ENCODE data around the gene TFEB.

Gene TFEB

DNA sequence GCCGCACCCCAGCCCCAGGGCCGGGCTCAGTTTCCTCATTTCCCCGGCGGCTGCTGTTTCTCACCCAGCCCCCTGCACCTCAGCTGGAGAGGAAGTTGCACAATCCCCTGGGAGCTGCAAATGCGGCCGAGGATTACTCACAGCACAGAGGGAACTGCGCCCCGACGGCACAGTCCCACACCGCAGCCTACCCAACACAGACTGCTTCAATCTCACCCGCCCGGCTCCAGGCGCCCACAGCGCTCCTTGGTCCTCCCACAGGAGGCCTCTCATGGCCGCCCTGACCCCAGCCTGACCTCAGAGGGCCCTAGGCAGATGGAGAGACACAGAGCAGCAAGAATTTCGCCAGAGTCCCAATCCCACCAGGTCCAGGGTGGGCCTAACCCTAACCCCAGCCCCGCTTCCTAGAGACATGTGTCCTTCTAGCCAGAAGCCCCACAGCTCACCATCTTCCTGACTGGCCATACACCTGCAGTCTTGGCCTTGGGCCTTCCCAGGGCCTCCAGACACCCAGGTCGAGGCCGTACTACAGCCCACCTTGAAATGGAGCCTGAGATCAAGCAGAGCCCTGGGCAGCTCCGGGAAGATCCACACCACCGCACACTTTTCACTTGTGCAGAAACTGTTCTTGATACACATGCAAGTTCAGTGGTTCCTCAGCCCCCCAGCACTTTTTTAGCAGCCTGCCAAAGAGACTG is 11.7 kb downstream of the TFEB start:
- DNase-seq = peak; percentile 78
- Histone ChIP-seq H3K4me3 (ENCODE audit: low read depth, low read length) (no peak overlapping the region), H3K27ac (peak overlapping the region; percentile 4; the same call in 1 of the 2 replicates), H3K27me3 (ENCODE audit: insufficient read depth, low read depth, severe bottlenecking) (no peaks in the 10 kb centered on the region), H3K9me3 (ENCODE audit: severe bottlenecking) (no peaks in the 10 kb centered on the region), H3K36me3 (no peaks in the 10 kb centered on the region)
- TF ChIP-seq, protein P1, sequence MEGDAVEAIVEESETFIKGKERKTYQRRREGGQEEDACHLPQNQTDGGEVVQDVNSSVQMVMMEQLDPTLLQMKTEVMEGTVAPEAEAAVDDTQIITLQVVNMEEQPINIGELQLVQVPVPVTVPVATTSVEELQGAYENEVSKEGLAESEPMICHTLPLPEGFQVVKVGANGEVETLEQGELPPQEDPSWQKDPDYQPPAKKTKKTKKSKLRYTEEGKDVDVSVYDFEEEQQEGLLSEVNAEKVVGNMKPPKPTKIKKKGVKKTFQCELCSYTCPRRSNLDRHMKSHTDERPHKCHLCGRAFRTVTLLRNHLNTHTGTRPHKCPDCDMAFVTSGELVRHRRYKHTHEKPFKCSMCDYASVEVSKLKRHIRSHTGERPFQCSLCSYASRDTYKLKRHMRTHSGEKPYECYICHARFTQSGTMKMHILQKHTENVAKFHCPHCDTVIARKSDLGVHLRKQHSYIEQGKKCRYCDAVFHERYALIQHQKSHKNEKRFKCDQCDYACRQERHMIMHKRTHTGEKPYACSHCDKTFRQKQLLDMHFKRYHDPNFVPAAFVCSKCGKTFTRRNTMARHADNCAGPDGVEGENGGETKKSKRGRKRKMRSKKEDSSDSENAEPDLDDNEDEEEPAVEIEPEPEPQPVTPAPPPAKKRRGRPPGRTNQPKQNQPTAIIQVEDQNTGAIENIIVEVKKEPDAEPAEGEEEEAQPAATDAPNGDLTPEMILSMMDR (IDR thresholded peaks at IDR 0.05; ENCODE audit: low read depth, low read length) = no peak

DNA sequence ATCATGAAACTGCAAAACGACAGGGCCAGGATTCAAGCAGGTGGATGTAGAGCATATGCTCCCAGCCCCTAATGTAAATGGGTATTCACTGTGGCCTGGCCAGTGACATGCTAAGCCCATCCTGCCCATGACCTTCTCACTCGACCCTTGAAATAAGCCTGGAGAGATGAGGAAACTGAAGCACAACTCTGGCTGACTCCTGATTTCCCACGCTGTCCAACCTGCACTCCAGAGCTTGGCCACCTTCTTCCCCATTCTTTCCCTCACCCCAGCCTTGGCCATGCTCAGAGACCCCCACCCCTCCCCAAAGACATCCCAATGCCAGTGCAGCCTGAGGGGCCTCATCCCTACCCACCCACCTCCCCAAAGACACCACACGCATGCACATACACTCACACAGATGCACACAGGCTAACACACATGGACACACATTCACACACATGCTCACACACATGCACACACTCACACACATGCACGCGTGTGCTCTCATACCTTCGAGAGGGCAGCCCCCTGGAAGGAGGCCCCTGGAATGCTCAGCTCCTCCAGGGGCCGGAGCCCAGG is 12.4 kb downstream of the TFEB start:
- no peak overlapping the region for H3K4me3 ChIP-seq (ENCODE audit: low read depth, low read length)
- no peaks in the 10 kb centered on the region for H3K36me3 ChIP-seq
- H3K9me3 ChIP-seq (ENCODE audit: severe bottlenecking) = no peaks in the 10 kb centered on the region
- TF ChIP-seq, protein P1 (IDR thresholded peaks at IDR 0.05; ENCODE audit: low read depth, low read length) = no peak
- no peak overlapping the region for H3K27ac ChIP-seq
- no peaks in the 10 kb centered on the region for H3K27me3 ChIP-seq (ENCODE audit: insufficient read depth, low read depth, severe bottlenecking)
- no peak for DNase-seq

DNA sequence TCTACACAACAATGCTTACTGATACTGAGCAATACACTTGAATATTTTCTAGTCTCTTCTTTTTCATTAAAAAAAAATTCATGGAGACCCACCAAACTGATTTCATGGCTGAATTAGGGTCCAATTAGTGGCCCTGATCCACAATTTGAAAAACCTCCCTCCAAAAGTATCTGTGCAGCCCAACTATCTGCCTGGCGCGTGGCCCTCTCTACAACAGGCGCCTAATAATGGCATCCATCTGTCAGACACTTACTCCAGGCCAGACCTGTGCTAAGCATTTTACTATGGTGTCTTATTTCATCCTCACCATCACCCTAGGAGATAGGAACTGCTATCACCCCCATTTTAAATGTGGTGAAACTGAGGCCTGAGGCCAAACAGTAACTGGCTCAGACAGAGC is 14.0 kb downstream of the TFEB start:
- Histone ChIP-seq H3K4me3 (ENCODE audit: low read depth, low read length) (no peak overlapping the region), H3K36me3 (no peaks in the 10 kb centered on the region), H3K9me3 (ENCODE audit: severe bottlenecking) (no peaks in the 10 kb centered on the region), H3K27me3 (ENCODE audit: insufficient read depth, low read depth, severe bottlenecking) (no peaks in the 10 kb centered on the region), H3K27ac (no peak overlapping the region)
- DNase-seq = no peak
- TF ChIP-seq, protein P1 (IDR thresholded peaks at IDR 0.05; ENCODE audit: low read depth, low read length) = no peak

DNA sequence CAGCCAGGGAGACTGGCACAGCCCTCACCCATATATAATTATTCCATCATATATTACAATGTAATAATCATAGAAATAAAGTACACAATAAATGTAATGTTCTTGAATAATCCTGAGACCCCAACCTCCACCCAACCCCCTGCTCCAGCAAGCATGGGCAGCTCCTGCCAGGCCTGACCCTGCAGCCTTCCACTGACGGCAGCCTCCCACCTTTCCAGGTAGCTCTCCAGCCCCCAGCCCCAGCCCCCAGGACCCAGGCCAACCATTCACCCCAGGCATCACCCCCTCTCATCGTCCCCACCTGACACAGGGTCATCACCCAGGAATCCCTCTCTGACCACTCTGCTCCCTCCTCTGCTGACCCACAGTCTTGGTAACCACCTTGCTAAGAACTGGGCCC is 14.6 kb downstream of the TFEB start:
- no peak for DNase-seq
- Histone ChIP-seq H3K36me3 (no peaks in the 10 kb centered on the region), H3K27ac (no peak overlapping the region), H3K4me3 (ENCODE audit: low read depth, low read length) (no peak overlapping the region), H3K27me3 (ENCODE audit: insufficient read depth, low read depth, severe bottlenecking) (no peaks in the 10 kb centered on the region), H3K9me3 (ENCODE audit: severe bottlenecking) (no peaks in the 10 kb centered on the region)
- TF ChIP-seq, protein P1 (IDR thresholded peaks at IDR 0.05; ENCODE audit: low read depth, low read length) = no peak

DNA sequence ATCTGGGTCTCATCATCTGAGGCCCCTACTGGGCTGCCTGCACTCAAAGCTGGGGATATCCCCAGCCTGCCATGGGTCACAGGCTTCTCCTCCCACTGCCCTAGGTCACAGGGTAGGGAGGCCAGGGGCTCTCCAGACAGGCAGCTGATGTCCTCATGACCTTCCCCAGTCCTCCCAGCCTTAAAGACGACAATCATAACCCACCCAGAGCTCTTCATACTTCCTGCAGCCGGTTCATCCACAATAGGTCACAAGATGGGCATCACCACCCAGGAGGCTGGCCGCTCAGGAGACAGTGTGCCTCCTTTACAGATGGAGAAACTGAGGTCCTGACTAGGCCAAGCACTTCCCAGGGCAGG is 15.2 kb downstream of the TFEB start:
- no peaks in the 10 kb centered on the region for H3K9me3 ChIP-seq (ENCODE audit: severe bottlenecking)
- H3K4me3 ChIP-seq (ENCODE audit: low read depth, low read length) = no peak overlapping the region
- no peak for DNase-seq
- no peak overlapping the region for H3K27ac ChIP-seq
- no peaks in the 10 kb centered on the region for H3K36me3 ChIP-seq
- no peaks in the 10 kb centered on the region for H3K27me3 ChIP-seq (ENCODE audit: insufficient read depth, low read depth, severe bottlenecking)
- TF ChIP-seq, protein P1 (IDR thresholded peaks at IDR 0.05; ENCODE audit: low read depth, low read length) = no peak
